HCT116 (cell line): ENCODE data around the gene PAPPA2. TPM values are rescaled to one million over a fixed set of nuclear protein-coding genes. Genes with fewer than 3 reads are reported as not detected.

Source experiments
- ATAC-seq: fragments of 200-7000 bp; cut with Tn5 transposase; 2 replicates; pipeline ENCODE4 v1.9.1; 2020; ENCODE audit warnings: mild to moderate bottlenecking, moderate library complexity
- BruUV-seq: library from RNA; stranded (reverse); fragments of 400-500 nt; replicated peaks from 2 replicates; lab custom pipeline; 2021; lab: Mats Ljungman, UMichigan
- CTCF ChIA-PET: fragments of 300-600 bp; sonication (Branson Sonifier 250); formaldehyde crosslinking; loops from one replicate; lab custom pipeline; 2021; ENCODE audit warnings: antibody characterized with exemption; lab: Charles Lee
- POLR2A ChIA-PET: fragments of 300-600, 350-600 bp; sonication (Branson Sonifier 250); formaldehyde crosslinking; loops from one replicate; lab custom pipeline; 2021; ENCODE audit warnings: antibody characterized with exemption; lab: Charles Lee
- RAD21 ChIA-PET, 2 experiments: fragments of 300-600 bp; sonication (Branson Sonifier 250); formaldehyde crosslinking; loops; one replicate each; lab custom pipeline; 2023; ENCODE audit warnings: low total read pairs in 2 of 2; ENCODE audit not compliant: uncharacterized antibody in 2 of 2, unreplicated experiment in 2 of 2, low non-redundant PET in 1 of 2; lab: Charles Lee
- DNase-seq: peaks from one replicate; pipeline ENCODE4 v3.0.0-alpha.2; 2010; ENCODE audit warnings: low read depth, low spot score
- H2AFZ ChIP-seq: fragments of 200-600 bp; shearing (Covaris generic), sonication (generic); 2 replicates; pipeline ENCODE4 v1.6.1; 2017; ENCODE audit warnings: low read depth, mixed run types, mixed read lengths, antibody characterized with exemption, low read length; ENCODE audit not compliant: poor library complexity, severe bottlenecking
- H3K27ac ChIP-seq: 2 replicates; pipeline ENCODE4 v1.5.1; 2012; ENCODE audit warnings: low read depth, low read length
- H3K27me3 ChIP-seq: fragments of 200-600 bp; sonication (generic); 2 replicates; pipeline ENCODE4 v1.6.1; 2016; ENCODE audit warnings: mixed run types, low read length, mixed read lengths; ENCODE audit not compliant: insufficient read depth
- H3K36me3 ChIP-seq, 2 experiments: fragments of 200-500 bp in 1 of 2; fragments of 200-600 bp in 1 of 2; sonication (Bioruptor generic) in 1 of 2; sonication (generic) in 1 of 2; 2 replicates each; pipeline versions ENCODE4 v1.5.1 to v1.6.1; 2014 to 2016; ENCODE audit warnings: low read length in 2 of 2, inconsistent platforms in 1 of 2, mixed read lengths in 1 of 2, mixed run types in 1 of 2; ENCODE audit not compliant: insufficient read depth in 2 of 2, control insufficient read depth in 1 of 2
- H3K4me1 ChIP-seq, 2 experiments: fragments of 200-600 bp in 1 of 2; sonication (generic) in 1 of 2; 2 replicates each; pipeline versions ENCODE4 v1.5.1 to v1.6.1; 2012 to 2017; ENCODE audit warnings: low read length in 2 of 2, inconsistent platforms in 1 of 2, mild to moderate bottlenecking in 1 of 2, mixed read lengths in 1 of 2, mixed run types in 1 of 2, moderate library complexity in 1 of 2; ENCODE audit not compliant: insufficient read depth in 2 of 2, control insufficient read depth in 1 of 2
- H3K4me2 ChIP-seq: fragments of 200-600 bp; sonication (generic); 2 replicates; pipeline ENCODE4 v1.6.1; 2017; ENCODE audit warnings: mixed run types, low read length, mixed read lengths
- H3K4me3 ChIP-seq, 2 experiments: fragments of 200-600 bp in 1 of 2; sonication (generic) in 1 of 2; replicated peaks in 1 of 2; 2 replicates each; pipeline ENCODE4 v1.5.1; 2011 to 2016; ENCODE audit warnings: low read length in 2 of 2, control low read depth in 1 of 2, low read depth in 1 of 2, mild to moderate bottlenecking in 1 of 2, mixed read lengths in 1 of 2, mixed run types in 1 of 2
- H3K79me2 ChIP-seq: fragments of 200-600 bp; sonication (generic); 2 replicates; pipeline ENCODE4 v1.6.1; 2017; ENCODE audit warnings: mild to moderate bottlenecking, mixed run types, low read length, moderate library complexity, mixed read lengths; ENCODE audit not compliant: insufficient read depth
- H3K9ac ChIP-seq: fragments of 200-600 bp; sonication (generic); 2 replicates; pipeline ENCODE4 v1.6.1; 2016; ENCODE audit warnings: low read length, mixed read lengths
- H3K9me2 ChIP-seq: fragments of 200-600 bp; sonication (generic), shearing (Covaris generic); 2 replicates; pipeline ENCODE4 v1.6.1; 2017; ENCODE audit warnings: mixed run types, mild to moderate bottlenecking, moderate library complexity; ENCODE audit not compliant: insufficient read depth
- H3K9me3 ChIP-seq, 2 experiments: fragments of 200-500 bp in 1 of 2; fragments of 200-600 bp in 1 of 2; sonication (Bioruptor generic) in 1 of 2; sonication (generic) in 1 of 2; 2 replicates each; pipeline ENCODE4 v1.6.1; 2014 to 2017; ENCODE audit warnings: low read length in 2 of 2, mixed read lengths in 2 of 2, inconsistent platforms in 1 of 2, low read depth in 1 of 2, mild to moderate bottlenecking in 1 of 2, mixed run types in 1 of 2, moderate library complexity in 1 of 2; ENCODE audit not compliant: control insufficient read depth in 1 of 2, insufficient read depth in 1 of 2
- H4K20me1 ChIP-seq: fragments of 200-600 bp; sonication (generic), shearing (Covaris generic); 2 replicates; pipeline ENCODE4 v1.6.1; 2017; ENCODE audit warnings: mixed run types, mild to moderate bottlenecking, moderate library complexity; ENCODE audit not compliant: insufficient read depth
- CBX3 ChIP-seq: IDR thresholded peaks from 2 replicates; pipeline ENCODE4 v1.6.1; 2012; ENCODE audit warnings: low read depth
- CEBPB ChIP-seq: IDR thresholded peaks from 2 replicates; pipeline ENCODE4 v1.6.1; 2012; ENCODE audit warnings: low read depth
- EZH2 ChIP-seq: fragments of 200-600 bp; sonication (generic); IDR thresholded peaks from 2 replicates; pipeline ENCODE4 v1.6.1; 2017; ENCODE audit warnings: antibody characterized with exemption, mixed run types
- FOSL1 ChIP-seq: IDR thresholded peaks from 2 replicates; pipeline ENCODE4 v1.6.1; 2012; ENCODE audit warnings: low read depth
- JUND ChIP-seq: IDR thresholded peaks from 2 replicates; pipeline ENCODE4 v1.6.1; 2012
- POLR2A ChIP-seq: IDR thresholded peaks from 2 replicates; pipeline ENCODE4 v1.7.0; 2011; ENCODE audit warnings: borderline replicate concordance; ENCODE audit not compliant: insufficient read depth, insufficient read length; ENCODE audit errors: extremely low read depth
- POLR2AphosphoS5 ChIP-seq: IDR thresholded peaks from 2 replicates; pipeline ENCODE4 v1.6.1; 2011; ENCODE audit warnings: mild to moderate bottlenecking, low read depth, low read length, moderate library complexity
- RAD21 ChIP-seq: IDR thresholded peaks from 2 replicates; pipeline ENCODE4 v1.6.1; 2012; ENCODE audit warnings: low read depth, mild to moderate bottlenecking
- TCF7L2 ChIP-seq: IDR thresholded peaks from 2 replicates; pipeline ENCODE4 v1.7.0; 2011; ENCODE audit warnings: borderline replicate concordance, inconsistent platforms; ENCODE audit not compliant: insufficient read depth, insufficient read length; ENCODE audit errors: extremely low read depth
- ZFX ChIP-seq: fragments of 450-650 bp; IDR thresholded peaks from 2 replicates; pipeline ENCODE4 v1.6.1; 2017
- intact Hi-C: fragments of 100-400 bp; cut with micrococcal nuclease; formaldehyde crosslinking; loops from 2 replicates; pipeline ENCODE4 v1.10.0; 2022
- total RNA-seq: library from RNA; stranded (reverse); gene quantifications from one replicate; pipeline ENCODE4 v1.2.1, GENCODE V29; 2021; ENCODE audit not compliant: unreplicated experiment
- TF ChIP-seq, protein P1 (sequence below): IDR thresholded peaks from 2 replicates; pipeline ENCODE4 v1.6.1; 2011; ENCODE audit warnings: mild to moderate bottlenecking, low read length, moderate library complexity; ENCODE audit not compliant: insufficient replicate concordance; ENCODE audit errors: extremely low read depth
- TF ChIP-seq, protein P2 (sequence below): IDR thresholded peaks from 2 replicates; pipeline ENCODE4 v1.6.1; 2012; ENCODE audit warnings: low read depth
- TF ChIP-seq, protein P3 (sequence below): IDR thresholded peaks from 2 replicates; pipeline ENCODE4 v1.6.1; 2012
- TF ChIP-seq, protein P4 (sequence below), 3 experiments: fragments of 200-600 bp in 1 of 3; sonication (generic) in 1 of 3; IDR thresholded peaks in 2 of 3; conservative IDR thresholded peaks in 1 of 3; 2 replicates each; pipeline ENCODE4 v1.5.1; 2012 to 2017; ENCODE audit warnings: low read depth in 2 of 3, low read length in 2 of 3, antibody characterized with exemption in 1 of 3, borderline replicate concordance in 1 of 3, control low read depth in 1 of 3, mild to moderate bottlenecking in 1 of 3, mixed read lengths in 1 of 3, mixed run types in 1 of 3, moderate library complexity in 1 of 3; ENCODE audit not compliant: insufficient read depth in 1 of 3

PAPPA2 gene
- total RNA-seq, 1 experiment from 2014 or later, result not detected

DNA sequence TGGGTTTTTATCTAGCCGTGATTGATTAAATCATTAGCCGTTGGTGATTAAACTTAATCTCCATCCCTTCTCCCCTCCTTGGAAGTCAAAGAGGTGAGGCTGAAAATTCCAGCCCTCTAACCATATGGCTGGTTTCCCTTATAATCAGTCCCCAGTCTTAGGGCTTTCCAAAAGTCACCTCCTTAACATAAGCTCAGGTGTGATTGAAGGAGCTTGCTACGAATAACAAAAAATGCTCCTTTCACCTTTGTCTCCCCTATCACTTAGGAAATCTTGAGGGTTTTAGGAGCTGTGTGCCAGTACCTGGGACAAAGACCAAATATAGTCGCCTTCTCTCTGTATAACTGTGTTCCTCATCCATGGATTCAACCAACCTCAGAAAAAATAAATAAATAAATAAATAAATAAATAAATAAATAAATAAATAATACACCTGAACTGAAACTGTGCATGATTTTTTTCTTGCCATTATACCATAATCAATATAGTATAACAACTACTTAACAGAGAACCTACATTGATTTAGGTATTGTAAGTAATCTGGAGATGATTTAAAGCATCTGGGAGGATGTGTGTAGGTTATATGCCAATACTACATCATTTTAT lies 82.2 kb downstream of the PAPPA2 start:
- Histone ChIP-seq H3K9me2 (no peaks in the 10 kb centered on the region), H3K4me2 (no peak overlapping the region), H3K4me3 (no peak overlapping the region), H3K9ac (no peak overlapping the region), H3K27me3 (no peaks in the 10 kb centered on the region), H2AFZ (no peak overlapping the region), H3K27ac (no peak overlapping the region), H3K36me3 (no peaks in the 10 kb centered on the region), H3K9me3 (no peaks in the 10 kb centered on the region), H4K20me1 (no peaks in the 10 kb centered on the region), H3K4me1 (no peaks in the 10 kb centered on the region), H3K79me2 (no peaks in the 10 kb centered on the region)
- no peak for ATAC-seq
- DNase-seq, result no peak
- ChIA-PET CTCF (no interaction called here), RAD21 (no interaction called here), POLR2A (no interaction called here)
- intact Hi-C loops, result no loop called here
- TF ChIP-seq POLR2AphosphoS5 (no peak), CBX3 (no peak), POLR2A (no peak), EZH2 (no peak), RAD21 (no peak), JUND (no peak), ZFX (no peak), FOSL1 (no peak), TCF7L2 (no peak), CEBPB (no peak)
- TF ChIP-seq, protein P1, sequence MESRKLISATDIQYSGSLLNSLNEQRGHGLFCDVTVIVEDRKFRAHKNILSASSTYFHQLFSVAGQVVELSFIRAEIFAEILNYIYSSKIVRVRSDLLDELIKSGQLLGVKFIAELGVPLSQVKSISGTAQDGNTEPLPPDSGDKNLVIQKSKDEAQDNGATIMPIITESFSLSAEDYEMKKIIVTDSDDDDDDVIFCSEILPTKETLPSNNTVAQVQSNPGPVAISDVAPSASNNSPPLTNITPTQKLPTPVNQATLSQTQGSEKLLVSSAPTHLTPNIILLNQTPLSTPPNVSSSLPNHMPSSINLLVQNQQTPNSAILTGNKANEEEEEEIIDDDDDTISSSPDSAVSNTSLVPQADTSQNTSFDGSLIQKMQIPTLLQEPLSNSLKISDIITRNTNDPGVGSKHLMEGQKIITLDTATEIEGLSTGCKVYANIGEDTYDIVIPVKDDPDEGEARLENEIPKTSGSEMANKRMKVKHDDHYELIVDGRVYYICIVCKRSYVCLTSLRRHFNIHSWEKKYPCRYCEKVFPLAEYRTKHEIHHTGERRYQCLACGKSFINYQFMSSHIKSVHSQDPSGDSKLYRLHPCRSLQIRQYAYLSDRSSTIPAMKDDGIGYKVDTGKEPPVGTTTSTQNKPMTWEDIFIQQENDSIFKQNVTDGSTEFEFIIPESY, result no peak
- TF ChIP-seq, protein P2, sequence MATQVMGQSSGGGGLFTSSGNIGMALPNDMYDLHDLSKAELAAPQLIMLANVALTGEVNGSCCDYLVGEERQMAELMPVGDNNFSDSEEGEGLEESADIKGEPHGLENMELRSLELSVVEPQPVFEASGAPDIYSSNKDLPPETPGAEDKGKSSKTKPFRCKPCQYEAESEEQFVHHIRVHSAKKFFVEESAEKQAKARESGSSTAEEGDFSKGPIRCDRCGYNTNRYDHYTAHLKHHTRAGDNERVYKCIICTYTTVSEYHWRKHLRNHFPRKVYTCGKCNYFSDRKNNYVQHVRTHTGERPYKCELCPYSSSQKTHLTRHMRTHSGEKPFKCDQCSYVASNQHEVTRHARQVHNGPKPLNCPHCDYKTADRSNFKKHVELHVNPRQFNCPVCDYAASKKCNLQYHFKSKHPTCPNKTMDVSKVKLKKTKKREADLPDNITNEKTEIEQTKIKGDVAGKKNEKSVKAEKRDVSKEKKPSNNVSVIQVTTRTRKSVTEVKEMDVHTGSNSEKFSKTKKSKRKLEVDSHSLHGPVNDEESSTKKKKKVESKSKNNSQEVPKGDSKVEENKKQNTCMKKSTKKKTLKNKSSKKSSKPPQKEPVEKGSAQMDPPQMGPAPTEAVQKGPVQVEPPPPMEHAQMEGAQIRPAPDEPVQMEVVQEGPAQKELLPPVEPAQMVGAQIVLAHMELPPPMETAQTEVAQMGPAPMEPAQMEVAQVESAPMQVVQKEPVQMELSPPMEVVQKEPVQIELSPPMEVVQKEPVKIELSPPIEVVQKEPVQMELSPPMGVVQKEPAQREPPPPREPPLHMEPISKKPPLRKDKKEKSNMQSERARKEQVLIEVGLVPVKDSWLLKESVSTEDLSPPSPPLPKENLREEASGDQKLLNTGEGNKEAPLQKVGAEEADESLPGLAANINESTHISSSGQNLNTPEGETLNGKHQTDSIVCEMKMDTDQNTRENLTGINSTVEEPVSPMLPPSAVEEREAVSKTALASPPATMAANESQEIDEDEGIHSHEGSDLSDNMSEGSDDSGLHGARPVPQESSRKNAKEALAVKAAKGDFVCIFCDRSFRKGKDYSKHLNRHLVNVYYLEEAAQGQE, result no peak
- TF ChIP-seq, protein P3, sequence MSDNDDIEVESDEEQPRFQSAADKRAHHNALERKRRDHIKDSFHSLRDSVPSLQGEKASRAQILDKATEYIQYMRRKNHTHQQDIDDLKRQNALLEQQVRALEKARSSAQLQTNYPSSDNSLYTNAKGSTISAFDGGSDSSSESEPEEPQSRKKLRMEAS, result no peak
- TF ChIP-seq, protein P4, sequence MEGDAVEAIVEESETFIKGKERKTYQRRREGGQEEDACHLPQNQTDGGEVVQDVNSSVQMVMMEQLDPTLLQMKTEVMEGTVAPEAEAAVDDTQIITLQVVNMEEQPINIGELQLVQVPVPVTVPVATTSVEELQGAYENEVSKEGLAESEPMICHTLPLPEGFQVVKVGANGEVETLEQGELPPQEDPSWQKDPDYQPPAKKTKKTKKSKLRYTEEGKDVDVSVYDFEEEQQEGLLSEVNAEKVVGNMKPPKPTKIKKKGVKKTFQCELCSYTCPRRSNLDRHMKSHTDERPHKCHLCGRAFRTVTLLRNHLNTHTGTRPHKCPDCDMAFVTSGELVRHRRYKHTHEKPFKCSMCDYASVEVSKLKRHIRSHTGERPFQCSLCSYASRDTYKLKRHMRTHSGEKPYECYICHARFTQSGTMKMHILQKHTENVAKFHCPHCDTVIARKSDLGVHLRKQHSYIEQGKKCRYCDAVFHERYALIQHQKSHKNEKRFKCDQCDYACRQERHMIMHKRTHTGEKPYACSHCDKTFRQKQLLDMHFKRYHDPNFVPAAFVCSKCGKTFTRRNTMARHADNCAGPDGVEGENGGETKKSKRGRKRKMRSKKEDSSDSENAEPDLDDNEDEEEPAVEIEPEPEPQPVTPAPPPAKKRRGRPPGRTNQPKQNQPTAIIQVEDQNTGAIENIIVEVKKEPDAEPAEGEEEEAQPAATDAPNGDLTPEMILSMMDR (IDR thresholded peaks at IDR 0.05 in 2 of 3, conservative IDR thresholded peaks at IDR 0.05 in 1 of 3; ENCODE audit: borderline replicate concordance in 1 of 3, insufficient read depth in 1 of 3, low read depth in 2 of 3, low read length in 2 of 3), result no peak
- no TSS peak for BruUV-seq
